Body of pancreas (tissue), 4 donors: ENCODE measurements around the gene KIAA0586.

Experiments used
- POLR2A ChIP-seq, 3 donors: fragments of 450-650 bp; IDR thresholded peaks; one replicate each; pipeline ENCODE4 v1.6.1; 2016; ENCODE audit warnings: antibody characterized with exemption in 3 of 3, mild to moderate bottlenecking in 2 of 3
- TF ChIP-seq, protein P1 (sequence below), 7 experiments: fragments of 450-650 bp in 4 of 7; fragments of 200-600 bp in 3 of 7; sonication (generic) in 3 of 7; IDR thresholded peaks; one replicate each; pipeline ENCODE4 v1.5.1; 2016 to 2019; ENCODE audit warnings: antibody characterized with exemption in 7 of 7

GRCh38 chr14:58492044-58492443 lies 64.5 kb downstream of the KIAA0586 start:
- no peak for TF ChIP-seq POLR2A (IDR thresholded peaks at IDR 0.05)
- TF ChIP-seq, protein P1, sequence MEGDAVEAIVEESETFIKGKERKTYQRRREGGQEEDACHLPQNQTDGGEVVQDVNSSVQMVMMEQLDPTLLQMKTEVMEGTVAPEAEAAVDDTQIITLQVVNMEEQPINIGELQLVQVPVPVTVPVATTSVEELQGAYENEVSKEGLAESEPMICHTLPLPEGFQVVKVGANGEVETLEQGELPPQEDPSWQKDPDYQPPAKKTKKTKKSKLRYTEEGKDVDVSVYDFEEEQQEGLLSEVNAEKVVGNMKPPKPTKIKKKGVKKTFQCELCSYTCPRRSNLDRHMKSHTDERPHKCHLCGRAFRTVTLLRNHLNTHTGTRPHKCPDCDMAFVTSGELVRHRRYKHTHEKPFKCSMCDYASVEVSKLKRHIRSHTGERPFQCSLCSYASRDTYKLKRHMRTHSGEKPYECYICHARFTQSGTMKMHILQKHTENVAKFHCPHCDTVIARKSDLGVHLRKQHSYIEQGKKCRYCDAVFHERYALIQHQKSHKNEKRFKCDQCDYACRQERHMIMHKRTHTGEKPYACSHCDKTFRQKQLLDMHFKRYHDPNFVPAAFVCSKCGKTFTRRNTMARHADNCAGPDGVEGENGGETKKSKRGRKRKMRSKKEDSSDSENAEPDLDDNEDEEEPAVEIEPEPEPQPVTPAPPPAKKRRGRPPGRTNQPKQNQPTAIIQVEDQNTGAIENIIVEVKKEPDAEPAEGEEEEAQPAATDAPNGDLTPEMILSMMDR (IDR thresholded peaks at IDR 0.05) = no peak
